ENCODE data around the gene ZNF234. TPM values are rescaled to one million over a fixed set of nuclear protein-coding genes. Genes with fewer than 3 reads are reported as not detected.
A peak's percentile ranks its signal among the peaks of the same experiment; 100 is the strongest.
"Not testable (repeated sequence)": the region's sequence is repeated elsewhere in the genome, so short reads cannot be mapped to it uniquely, and the experiment has no call there.

Gene ZNF234
- total RNA-seq, 1 donor: 14.8 TPM

DNA sequence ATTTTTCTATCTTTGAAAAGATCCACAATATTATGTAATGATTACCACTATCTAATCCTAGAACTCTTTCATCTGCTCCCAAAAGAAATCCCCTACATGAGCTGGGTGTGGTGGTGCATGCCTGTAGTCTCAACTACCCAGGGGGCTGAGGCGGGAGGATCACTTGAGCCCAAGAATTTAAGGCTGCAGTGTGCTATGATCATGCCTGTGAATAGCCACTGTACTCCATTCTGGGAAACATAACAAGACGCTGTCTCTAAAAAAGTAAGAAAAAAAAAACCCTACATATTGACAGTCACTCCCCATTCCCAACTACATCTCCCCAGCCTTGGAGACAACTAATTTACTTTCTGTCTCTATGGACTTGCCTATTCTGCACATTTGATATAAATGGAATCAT, 22.4 kb downstream of the ZNF234 start:
- TF ChIP-seq, protein P1, sequence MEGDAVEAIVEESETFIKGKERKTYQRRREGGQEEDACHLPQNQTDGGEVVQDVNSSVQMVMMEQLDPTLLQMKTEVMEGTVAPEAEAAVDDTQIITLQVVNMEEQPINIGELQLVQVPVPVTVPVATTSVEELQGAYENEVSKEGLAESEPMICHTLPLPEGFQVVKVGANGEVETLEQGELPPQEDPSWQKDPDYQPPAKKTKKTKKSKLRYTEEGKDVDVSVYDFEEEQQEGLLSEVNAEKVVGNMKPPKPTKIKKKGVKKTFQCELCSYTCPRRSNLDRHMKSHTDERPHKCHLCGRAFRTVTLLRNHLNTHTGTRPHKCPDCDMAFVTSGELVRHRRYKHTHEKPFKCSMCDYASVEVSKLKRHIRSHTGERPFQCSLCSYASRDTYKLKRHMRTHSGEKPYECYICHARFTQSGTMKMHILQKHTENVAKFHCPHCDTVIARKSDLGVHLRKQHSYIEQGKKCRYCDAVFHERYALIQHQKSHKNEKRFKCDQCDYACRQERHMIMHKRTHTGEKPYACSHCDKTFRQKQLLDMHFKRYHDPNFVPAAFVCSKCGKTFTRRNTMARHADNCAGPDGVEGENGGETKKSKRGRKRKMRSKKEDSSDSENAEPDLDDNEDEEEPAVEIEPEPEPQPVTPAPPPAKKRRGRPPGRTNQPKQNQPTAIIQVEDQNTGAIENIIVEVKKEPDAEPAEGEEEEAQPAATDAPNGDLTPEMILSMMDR (IDR thresholded peaks at IDR 0.05; ENCODE audit: extremely low read depth, low read depth, low read length): no peak
- H3K4me2 ChIP-seq (ENCODE audit: insufficient read depth, low read length): no peak overlapping the region
- H3K4me1 ChIP-seq (ENCODE audit: insufficient read depth, low read length): peaks cover 12% of the 10 kb centered on the region
- H3K4me3 ChIP-seq (ENCODE audit: insufficient read depth, low read length): no peak overlapping the region
- H4K20me1 ChIP-seq (ENCODE audit: insufficient read depth, low read length): no peaks in the 10 kb centered on the region
- H3K9me3 ChIP-seq (ENCODE audit: low read depth, low read length): no peaks in the 10 kb centered on the region
- H3K27ac ChIP-seq (ENCODE audit: low read depth, low read length): no peak overlapping the region
- H3K27me3 ChIP-seq (ENCODE audit: insufficient read depth, low read length): no peaks in the 10 kb centered on the region
- H3K79me2 ChIP-seq (ENCODE audit: insufficient read depth, low read length): peaks cover 31% of the 10 kb centered on the region
- no peak for DNase-seq (ENCODE audit: insufficient read length, low spot score, missing footprints)
- peaks cover 19% of the 10 kb centered on the region for H3K36me3 ChIP-seq (ENCODE audit: insufficient read depth, low read length)
- no peak overlapping the region for H2AFZ ChIP-seq (ENCODE audit: low read length)

DNA sequence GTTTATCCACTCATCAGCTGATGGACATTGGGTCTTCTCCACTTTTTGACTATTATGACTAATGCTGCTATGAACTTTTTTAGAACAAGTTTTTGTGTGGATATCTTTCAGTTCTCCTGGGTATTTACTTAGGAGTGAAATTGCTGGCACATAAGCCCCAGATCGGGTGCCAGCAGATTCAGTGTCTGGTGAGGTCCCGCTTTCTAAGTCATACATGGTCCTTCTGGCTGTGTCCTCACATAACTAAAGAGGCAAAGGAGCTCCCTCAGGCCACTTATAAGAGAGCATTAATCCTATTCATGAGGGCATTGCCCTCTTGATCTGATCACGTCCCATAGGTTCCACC, 22.9 kb downstream of the ZNF234 start:
- Histone ChIP-seq H3K36me3 (ENCODE audit: insufficient read depth, low read length) (peaks cover 23% of the 10 kb centered on the region), H4K20me1 (ENCODE audit: insufficient read depth, low read length) (no peaks in the 10 kb centered on the region), H3K9me3 (ENCODE audit: low read depth, low read length) (no peaks in the 10 kb centered on the region), H2AFZ (ENCODE audit: low read length) (peak overlapping the region; percentile 95), H3K4me1 (ENCODE audit: insufficient read depth, low read length) (peaks cover 12% of the 10 kb centered on the region), H3K79me2 (ENCODE audit: insufficient read depth, low read length) (peaks cover 31% of the 10 kb centered on the region), H3K4me2 (ENCODE audit: insufficient read depth, low read length) (peak overlapping the region; percentile 93), H3K27me3 (ENCODE audit: insufficient read depth, low read length) (no peaks in the 10 kb centered on the region), H3K4me3 (ENCODE audit: insufficient read depth, low read length) (peak overlapping the region; percentile 74), H3K27ac (ENCODE audit: low read depth, low read length) (peak overlapping the region; percentile 92)
- DNase-seq (ENCODE audit: insufficient read length, low spot score, missing footprints): no peak
- TF ChIP-seq, protein P1 (IDR thresholded peaks at IDR 0.05; ENCODE audit: extremely low read depth, low read depth, low read length): no peak

DNA sequence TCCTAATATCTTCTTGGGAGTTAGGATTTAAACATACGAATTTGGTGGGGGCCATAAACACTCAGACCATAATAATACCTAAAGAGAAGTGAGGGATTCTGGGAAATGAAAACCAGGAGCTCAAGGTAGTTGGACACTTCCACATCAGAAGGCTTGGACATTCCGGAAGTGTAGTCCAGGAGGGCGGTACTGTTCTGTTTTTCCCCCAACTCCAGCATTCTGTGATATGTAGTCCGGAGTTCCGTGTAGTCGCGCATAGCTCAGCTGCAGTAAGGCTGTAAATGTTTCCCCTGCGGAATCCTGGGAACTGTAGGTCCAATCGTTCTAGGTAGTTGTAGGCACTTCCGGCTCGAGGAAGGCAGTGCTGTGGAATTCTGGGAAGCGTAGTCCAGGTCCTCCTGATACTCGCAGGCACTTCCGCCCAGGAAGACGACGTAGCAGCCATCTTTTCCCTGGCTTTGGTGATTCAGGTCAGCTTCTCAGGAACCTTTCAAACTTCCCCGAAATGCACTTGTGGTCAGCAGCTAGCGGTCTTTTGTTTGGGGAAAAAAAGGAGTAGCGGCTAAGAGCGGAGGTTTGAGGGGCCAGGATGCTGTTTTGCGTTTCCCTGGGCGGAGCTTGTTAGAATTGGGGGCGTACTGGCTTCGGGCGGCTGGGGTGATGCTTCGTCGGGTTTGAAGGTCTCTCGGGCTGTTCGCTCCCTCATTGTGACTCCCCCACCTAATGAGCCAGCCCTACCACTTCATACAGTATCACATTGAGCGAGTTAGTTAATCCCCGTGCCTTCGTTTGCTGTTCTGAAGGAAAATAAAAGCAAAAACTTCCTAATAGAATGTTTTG, 23.5 kb downstream of the ZNF234 start, which contains the start of gene ZNF226:
Gene ZNF226 (plus strand): TSS at position 428 of the 840 bp plus-strand sequence. CDS start 4,981 bp downstream, outside the sequence.
- Histone ChIP-seq H3K4me3 (ENCODE audit: insufficient read depth, low read length) (peak within 1 kb of the TSS; percentile 74), H4K20me1 (ENCODE audit: insufficient read depth, low read length) (no peaks in the 10 kb centered on the region), H3K27me3 (ENCODE audit: insufficient read depth, low read length) (no peaks in the 10 kb centered on the region), H3K4me2 (ENCODE audit: insufficient read depth, low read length) (peak within 1 kb of the TSS; percentile 93), H3K9me3 (ENCODE audit: low read depth, low read length) (no peaks in the 10 kb centered on the region), H3K36me3 (ENCODE audit: insufficient read depth, low read length) (peaks cover 28% of the 10 kb centered on the region), H3K79me2 (ENCODE audit: insufficient read depth, low read length) (peaks cover 35% of the 10 kb centered on the region), H2AFZ (ENCODE audit: low read length) (peak within 1 kb of the TSS; percentile 95), H3K4me1 (ENCODE audit: insufficient read depth, low read length) (peaks cover 12% of the 10 kb centered on the region), H3K27ac (ENCODE audit: low read depth, low read length) (peak within 1 kb of the TSS; percentile 92)
- TF ChIP-seq, protein P1 (IDR thresholded peaks at IDR 0.05; ENCODE audit: extremely low read depth, low read depth, low read length): no peak
- peak; percentile 92 for DNase-seq (ENCODE audit: insufficient read length, low spot score, missing footprints)

DNA sequence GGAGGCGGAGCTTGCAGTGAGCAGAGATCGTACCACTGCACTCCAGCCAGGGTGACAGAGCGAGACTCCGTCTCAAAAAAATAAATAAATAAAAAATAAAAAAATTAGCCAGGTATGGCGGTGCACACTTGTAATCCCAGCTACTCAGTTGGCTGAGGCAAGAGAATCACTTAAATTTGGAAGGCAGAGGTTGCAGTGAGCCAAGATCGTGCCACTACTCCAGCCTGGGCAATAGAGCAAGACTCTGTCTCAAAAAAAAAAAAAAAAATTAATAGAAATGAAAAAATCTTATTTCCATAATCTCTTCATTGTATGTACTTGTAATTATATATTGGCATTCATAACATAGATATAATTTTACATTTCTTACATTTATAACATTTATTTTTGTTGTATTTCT, 29.3 kb downstream of the ZNF234 start:
- H3K4me1 ChIP-seq (ENCODE audit: insufficient read depth, low read length); H3K4me3 ChIP-seq (ENCODE audit: insufficient read depth, low read length); H3K27ac ChIP-seq (ENCODE audit: low read depth, low read length); H3K4me2 ChIP-seq (ENCODE audit: insufficient read depth, low read length); H2AFZ ChIP-seq (ENCODE audit: low read length); DNase-seq (ENCODE audit: insufficient read length, low spot score, missing footprints); H3K27me3 ChIP-seq (ENCODE audit: insufficient read depth, low read length); H4K20me1 ChIP-seq (ENCODE audit: insufficient read depth, low read length): not testable (repeated sequence)
- peaks cover 80% of the 10 kb centered on the region for H3K36me3 ChIP-seq (ENCODE audit: insufficient read depth, low read length)
- H3K79me2 ChIP-seq (ENCODE audit: insufficient read depth, low read length): peaks cover 30% of the 10 kb centered on the region
- H3K9me3 ChIP-seq (ENCODE audit: low read depth, low read length): peaks cover 13% of the 10 kb centered on the region

Data from osteoblast (primary cell).